ENCODE results near the gene STXBP6. TPM values are rescaled to one million over a fixed set of nuclear protein-coding genes. Genes with fewer than 3 reads are reported as not detected.

Gene STXBP6
- total and polyA plus RNA-seq, 2 of the 13 experiments (the other 11 are each of a cell fraction or from before 2014, with no cell fraction given) = 35.3 to 42.8 TPM

GRCh38 chr14:24818058-24818822 lies 231.7 kb downstream of the STXBP6 start (continued):
- TF ChIP-seq RELA (CRISPR knock-in tag; IDR thresholded peaks at IDR 0.05) = 0 out of 2 replicates have a peak, but pooled peaks have one; percentile 71
- no peak for TF ChIP-seq CEBPB (IDR thresholded peaks at IDR 0.05; ENCODE audit: borderline replicate concordance, low read depth, low read length)
- TF ChIP-seq ZNF773 (CRISPR knock-in tag; IDR thresholded peaks at IDR 0.05; ENCODE audit: borderline replicate concordance) = no peak
- TF ChIP-seq IRF1 (CRISPR knock-in tag; IDR thresholded peaks at IDR 0.05; ENCODE audit: low read depth) = no peak; the same call in 1 of the 2 replicates
- no peak for TF ChIP-seq DDIT3 (CRISPR knock-in tag; IDR thresholded peaks at IDR 0.05)
- TF ChIP-seq ZNF747 (CRISPR knock-in tag; IDR thresholded peaks at IDR 0.05; ENCODE audit: borderline replicate concordance) = peak; percentile 84; the same call in 1 of the 2 replicates
- TF ChIP-seq ETV6 (CRISPR knock-in tag; conservative IDR thresholded peaks at IDR 0.05) = peak; percentile 73
- TF ChIP-seq HOXA9 (CRISPR knock-in tag; IDR thresholded peaks at IDR 0.05; ENCODE audit: borderline replicate concordance) = peak; percentile 83
- TF ChIP-seq RBAK (CRISPR knock-in tag; IDR thresholded peaks at IDR 0.05) = peak; percentile 9; the same call in 1 of the 2 replicates
- no peak; the same call in 1 of the 2 replicates for TF ChIP-seq ZFP90 (CRISPR knock-in tag; IDR thresholded peaks at IDR 0.05; ENCODE audit: borderline replicate concordance)
- TF ChIP-seq ZSCAN12 (CRISPR knock-in tag; IDR thresholded peaks at IDR 0.05) = no peak; the same call in 1 of the 2 replicates
- TF ChIP-seq PHB2 (IDR thresholded peaks at IDR 0.05; ENCODE audit: partially characterized antibody) = no peak
- TF ChIP-seq NCOR1 (IDR thresholded peaks at IDR 0.05; ENCODE audit: borderline replicate concordance, low read length) = peak; percentile 96
- peak; percentile 73 for TF ChIP-seq RCOR2 (CRISPR knock-in tag; IDR thresholded peaks at IDR 0.05)
- peak; percentile 15; the same call in 1 of the 2 replicates for TF ChIP-seq SP5 (CRISPR knock-in tag; IDR thresholded peaks at IDR 0.05; ENCODE audit: borderline replicate concordance, low read depth)
- peak; percentile 98 for TF ChIP-seq ZNF224 (CRISPR knock-in tag; IDR thresholded peaks at IDR 0.05)
- no peak for TF ChIP-seq NR2F2 (IDR thresholded peaks at IDR 0.05; ENCODE audit: borderline replicate concordance, low read depth)
- TF ChIP-seq ZFP36 (IDR thresholded peaks at IDR 0.05; ENCODE audit: borderline replicate concordance, low read depth, low read length, partially characterized antibody) = peak; percentile 11
- no peak for TF ChIP-seq CENPX (CRISPR knock-in tag; IDR thresholded peaks at IDR 0.05)
- TF ChIP-seq GABPB1 (CRISPR knock-in tag; IDR thresholded peaks at IDR 0.05) = peak; percentile 21; the same call in 1 of the 2 replicates
- no peak for TF ChIP-seq ZNF180 (CRISPR knock-in tag; IDR thresholded peaks at IDR 0.05; ENCODE audit: borderline replicate concordance, low read depth)
- peak; percentile 42; the same call in 1 of the 2 replicates for TF ChIP-seq ZNF160 (CRISPR knock-in tag; IDR thresholded peaks at IDR 0.05)
- TF ChIP-seq SMAD1 (CRISPR knock-in tag; IDR thresholded peaks at IDR 0.05; ENCODE audit: borderline replicate concordance, low read depth) = no peak; the same call in 1 of the 2 replicates
- peak; percentile 66; the same call in 1 of the 2 replicates for TF ChIP-seq TGIF2 (CRISPR knock-in tag; IDR thresholded peaks at IDR 0.05)
- TF ChIP-seq ZFP36L2 (CRISPR knock-in tag; IDR thresholded peaks at IDR 0.05) = 0 out of 2 replicates have a peak, but pooled peaks have one; percentile 12
- peak; percentile 86; the same call in 1 of the 2 replicates for TF ChIP-seq ZNF510 (CRISPR knock-in tag; IDR thresholded peaks at IDR 0.05; ENCODE audit: low read depth)
- peak; percentile 85; the same call in 1 of the 2 replicates for TF ChIP-seq MYPOP (CRISPR knock-in tag; IDR thresholded peaks at IDR 0.05)

Measured in HepG2 (cell line).